ENCODE results near the gene CTSE.

The CTSE gene

GRCh38 chr1:206004826-206005225 is 18.9 kb downstream of the CTSE start:
- H3K27ac Mint-ChIP-seq = no peak overlapping the region
- no peaks in the 10 kb centered on the region for H3K27me3 Mint-ChIP-seq (ENCODE audit: low read depth, poor library complexity)
- DNase-seq = no peak
- peaks cover 40% of the 10 kb centered on the region for H3K4me1 Mint-ChIP-seq
- H3K9me3 Mint-ChIP-seq = peaks cover 2% of the 10 kb centered on the region
- no peaks in the 10 kb centered on the region for H3K36me3 Mint-ChIP-seq (ENCODE audit: low read depth)
- H3K4me3 Mint-ChIP-seq = no peak overlapping the region
- TF ChIP-seq CTCF (IDR thresholded peaks at IDR 0.05) = no peak

- no peak for DNase-seq
- H3K27ac Mint-ChIP-seq = peak overlapping the region; percentile 46
- no peaks in the 10 kb centered on the region for H3K27me3 Mint-ChIP-seq (ENCODE audit: low read depth, poor library complexity)
- H3K4me1 Mint-ChIP-seq = peaks cover 34% of the 10 kb centered on the region
- H3K9me3 Mint-ChIP-seq = peaks cover 5% of the 10 kb centered on the region
- no peak overlapping the region for H3K4me3 Mint-ChIP-seq
- H3K36me3 Mint-ChIP-seq (ENCODE audit: low read depth) = no peaks in the 10 kb centered on the region
- TF ChIP-seq CTCF (IDR thresholded peaks at IDR 0.05) = no peak
Measured at GRCh38 chr1:206003854-206004800, 19.6 kb downstream of the CTSE start.

- Mint-ChIP-seq H3K4me1 (peaks cover 43% of the 10 kb centered on the region), H3K4me3 (no peak within 1 kb of the TSS), H3K27ac (peak within 1 kb of the TSS; percentile 46), H3K9me3 (peaks cover 9% of the 10 kb centered on the region), H3K27me3 (ENCODE audit: low read depth, poor library complexity) (peaks cover 3% of the 10 kb centered on the region), H3K36me3 (ENCODE audit: low read depth) (no peaks in the 10 kb centered on the region)
- TF ChIP-seq CTCF (IDR thresholded peaks at IDR 0.05) = no peak
- DNase-seq = no peak
Measured at GRCh38 chr1:206002871-206003801, 20.6 kb downstream of the CTSE start, which contains the start of gene RAB7B. Gene RAB7B (minus strand): TSS chr1:206003395. CDS start chr1:205994135, 9,260 bp downstream.

GRCh38 chr1:206002160-206002559 is 21.5 kb downstream of the CTSE start:
- H3K27me3 Mint-ChIP-seq (ENCODE audit: low read depth, poor library complexity) = peaks cover 6% of the 10 kb centered on the region
- no peaks in the 10 kb centered on the region for H3K36me3 Mint-ChIP-seq (ENCODE audit: low read depth)
- peaks cover 52% of the 10 kb centered on the region for H3K4me1 Mint-ChIP-seq
- no peak overlapping the region for H3K4me3 Mint-ChIP-seq
- TF ChIP-seq CTCF (IDR thresholded peaks at IDR 0.05) = no peak
- H3K27ac Mint-ChIP-seq = no peak overlapping the region
- DNase-seq = no peak
- H3K9me3 Mint-ChIP-seq = peaks cover 9% of the 10 kb centered on the region

- no peaks in the 10 kb centered on the region for H3K36me3 Mint-ChIP-seq (ENCODE audit: low read depth)
- peaks cover 9% of the 10 kb centered on the region for H3K9me3 Mint-ChIP-seq
- TF ChIP-seq CTCF (IDR thresholded peaks at IDR 0.05) = no peak
- peaks cover 59% of the 10 kb centered on the region for H3K4me1 Mint-ChIP-seq
- no peak for DNase-seq
- no peak overlapping the region for H3K4me3 Mint-ChIP-seq
- H3K27ac Mint-ChIP-seq = no peak overlapping the region
- peaks cover 6% of the 10 kb centered on the region for H3K27me3 Mint-ChIP-seq (ENCODE audit: low read depth, poor library complexity)
Measured at GRCh38 chr1:206001476-206001888, 22.2 kb downstream of the CTSE start.

Measured in nephron progenitor cell (in vitro differentiated cells).